HT-29 (cell line): ENCODE results near the gene CAPN1. TPM values are rescaled to one million over a fixed set of nuclear protein-coding genes. Genes with fewer than 3 reads are reported as not detected.
A peak's percentile ranks its signal among the peaks of the same experiment; 100 is the strongest.

Source experiments
- DNase-seq: peaks from one replicate; pipeline ENCODE4 v3.0.0-alpha.2; 2015; ENCODE audit warnings: low spot score
- small RNA-seq: library from RNA; depleted of rRNA; stranded (forward); fragments of <200 nt; gene quantifications from one replicate; pipeline ENCODE3, GENCODE V24; 2014
- total RNA-seq: library from RNA; depleted of rRNA; stranded (reverse); fragments of >200 nt; shearing (Covaris generic); gene quantifications from 2 replicates; pipeline ENCODE4 v1.2.3, GENCODE V29; 2014; rRNA removed

The CAPN1 gene
- total RNA-seq, 1 experiment from 2014 or later = 654 TPM

DNA sequence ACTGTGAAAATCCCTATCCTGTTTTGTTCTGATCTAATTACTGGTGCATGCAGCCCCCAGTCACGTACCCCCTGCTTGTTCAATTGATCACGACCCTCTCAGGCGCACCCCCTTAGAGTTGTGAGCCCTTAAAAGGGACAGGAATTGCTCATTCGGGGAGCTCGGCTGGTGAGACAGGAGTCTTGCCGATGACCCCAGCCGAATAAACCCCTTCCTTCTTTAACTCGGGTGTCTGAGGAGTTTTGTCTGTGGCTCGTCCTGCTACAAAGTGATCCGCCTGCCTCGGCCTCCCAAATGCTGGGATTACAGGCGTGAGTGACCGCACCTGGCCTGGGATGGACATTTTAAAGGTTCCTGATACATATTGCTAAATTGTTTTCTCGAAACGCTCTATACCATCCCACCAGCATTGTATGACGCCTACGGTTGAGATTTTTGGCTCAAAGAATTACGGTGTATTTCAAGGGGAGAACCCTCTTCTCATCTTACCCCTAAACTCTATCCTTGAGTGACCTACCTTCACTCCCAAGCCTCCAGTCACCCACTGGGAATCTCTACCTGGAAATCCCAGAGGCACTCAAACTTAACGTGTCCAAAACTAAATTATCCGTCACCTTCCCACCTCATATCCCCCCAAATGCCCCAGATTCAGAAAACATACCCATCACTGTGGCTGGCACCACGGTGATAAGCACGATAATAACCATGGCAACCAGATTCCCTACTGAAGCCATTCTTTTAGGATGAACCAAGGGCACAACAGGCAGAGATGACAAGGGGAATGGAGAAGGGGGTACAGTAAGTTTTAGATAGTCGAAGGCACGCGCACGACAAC is 79.2 kb downstream of the CAPN1 start:
- DNase-seq = no peak

Small RNA genes within 50 kb of the gene (small RNA-seq; reads per million reads assigned to genes)
- gene HIGD1AP10 (not detected), gene PDCL2P2 (not detected), gene RNU2-23P (56.4 reads per million, percentile 96 among the genes with 10 or more reads in this experiment)

Other genes with a start within 250 kb of the CAPN1 start
- gene GPHA2, start 246.0 kb upstream of the CAPN1 start, total RNA-seq = not detected in 2 replicates
- not detected in 2 replicates for gene MAJIN, start 209.8 kb upstream of the CAPN1 start, total RNA-seq
- gene BATF2, start 185.0 kb upstream of the CAPN1 start, total RNA-seq = 1.6 and 2.5 TPM in 2 replicates
- gene ARL2, start 167.8 kb upstream of the CAPN1 start, total RNA-seq = 103 and 104 TPM in 2 replicates
- 26.5 and 36.1 TPM in 2 replicates for gene SNX15, start 154.5 kb upstream of the CAPN1 start, total RNA-seq
- gene SAC3D1, start 140.7 kb upstream of the CAPN1 start, total RNA-seq = 52.4 and 52.5 TPM in 2 replicates
- 0.08 and 1.9 TPM in 2 replicates for gene NAALADL1, start 123.4 kb upstream of the CAPN1 start, total RNA-seq
- 66.1 and 72.1 TPM in 2 replicates for gene CDCA5, start 97.9 kb upstream of the CAPN1 start, total RNA-seq
- gene ZFPL1, start 97.7 kb upstream of the CAPN1 start, total RNA-seq = 124 and 128 TPM in 2 replicates
- 549 and 628 TPM in 2 replicates for gene VPS51, start 85.7 kb upstream of the CAPN1 start, total RNA-seq
- 84.4 and 113 TPM in 2 replicates for gene TM7SF2, start 70.1 kb upstream of the CAPN1 start, total RNA-seq
- 104 and 115 TPM in 2 replicates for gene ZNHIT2, start 64.2 kb upstream of the CAPN1 start, total RNA-seq
- gene FAU, start 59.8 kb upstream of the CAPN1 start, total RNA-seq = 835 and 863 TPM in 2 replicates
- 153 and 200 TPM in 2 replicates for gene MRPL49, start 59.6 kb upstream of the CAPN1 start, total RNA-seq
- 21.7 and 32.1 TPM in 2 replicates for gene SYVN1, start 47.4 kb upstream of the CAPN1 start, total RNA-seq
- not detected in 2 replicates for gene SPDYC, start 11.7 kb upstream of the CAPN1 start, total RNA-seq
- gene POLA2, start 80.0 kb downstream of the CAPN1 start, total RNA-seq = 24.8 and 27.5 TPM in 2 replicates
- 30.9 and 36.5 TPM in 2 replicates for gene CDC42EP2, start 132.9 kb downstream of the CAPN1 start, total RNA-seq
- gene DPF2, start 151.9 kb downstream of the CAPN1 start, total RNA-seq = 28.8 and 30.2 TPM in 2 replicates
- gene TIGD3, start 172.8 kb downstream of the CAPN1 start, total RNA-seq = 2.9 and 3.0 TPM in 2 replicates
- gene SLC25A45, start 200.7 kb downstream of the CAPN1 start, total RNA-seq = 5.8 and 8.8 TPM in 2 replicates
- gene FRMD8, start 204.7 kb downstream of the CAPN1 start, total RNA-seq = 102 and 106 TPM in 2 replicates
- gene NEAT1, start 240.9 kb downstream of the CAPN1 start, total RNA-seq = 50.1 and 61.5 TPM in 2 replicates